CD14-positive monocyte (primary cell): ENCODE data around the gene UBLCP1. TPM values are rescaled to one million over a fixed set of nuclear protein-coding genes. Genes with fewer than 3 reads are reported as not detected.

Experiments
- DNase-seq, 3 donors: peaks; one replicate each; pipeline ENCODE4 v3.0.0-alpha.2; 2011 to 2022
- H2AFZ ChIP-seq: 2 replicates; pipeline ENCODE4 v1.6.0; 2012; ENCODE audit warnings: mild to moderate bottlenecking, low read depth, low read length, inconsistent platforms; ENCODE audit not compliant: insufficient read depth, poor library complexity, severe bottlenecking
- H3K27ac ChIP-seq, 2 donors: 1 replicate in 1 of 2; 2 replicates in 1 of 2; pipeline ENCODE4 v1.5.1; 2012 to 2013; ENCODE audit warnings: low read length in 2 of 2, control low read depth in 1 of 2, inconsistent platforms in 1 of 2, low read depth in 1 of 2, mild to moderate bottlenecking in 1 of 2
- H3K27me3 ChIP-seq, 2 donors: one replicate each; pipeline versions ENCODE4 v1.6.0 to v1.6.1; 2011 to 2013; ENCODE audit warnings: low read length in 2 of 2; ENCODE audit not compliant: control insufficient read depth in 2 of 2, insufficient read depth in 2 of 2
- H3K36me3 ChIP-seq, 2 donors: replicated peaks in 1 of 2; 1 replicate in 1 of 2; 2 replicates in 1 of 2; pipeline versions ENCODE4 v1.5.1 to v1.6.1; 2012 to 2013; ENCODE audit warnings: low read length in 2 of 2, control low read depth in 1 of 2, inconsistent platforms in 1 of 2, mild to moderate bottlenecking in 1 of 2; ENCODE audit not compliant: insufficient read depth in 2 of 2, control insufficient read depth in 1 of 2
- H3K4me1 ChIP-seq, 2 donors: 1 replicate in 1 of 2; 2 replicates in 1 of 2; pipeline versions ENCODE4 v1.5.1 to v1.6.1; 2012 to 2013; ENCODE audit warnings: low read length in 2 of 2, control low read depth in 1 of 2, inconsistent platforms in 1 of 2, mild to moderate bottlenecking in 1 of 2, moderate library complexity in 1 of 2; ENCODE audit not compliant: insufficient read depth in 2 of 2, control insufficient read depth in 1 of 2
- H3K4me2 ChIP-seq: replicated peaks from 2 replicates; pipeline ENCODE3; 2012; ENCODE audit warnings: low read length, moderate library complexity, mild to moderate bottlenecking; ENCODE audit not compliant: poor library complexity, severe bottlenecking; ENCODE audit errors: extremely low read depth
- H3K4me3 ChIP-seq, 3 experiments: fragments of 200-600 bp in 1 of 3; sonication (generic) in 1 of 3; replicated peaks in 1 of 3; 1 replicate in 2 of 3; 2 replicates in 1 of 3; pipeline ENCODE4 v1.5.1; 2011 to 2013; ENCODE audit warnings: low read length in 3 of 3, mild to moderate bottlenecking in 3 of 3, control low read depth in 2 of 3, low read depth in 2 of 3, inconsistent platforms in 1 of 3, moderate library complexity in 1 of 3
- H3K79me2 ChIP-seq: 2 replicates; pipeline ENCODE4 v1.6.0; 2012; ENCODE audit warnings: mild to moderate bottlenecking, control low read depth, inconsistent platforms, low read length, moderate library complexity; ENCODE audit not compliant: insufficient read depth
- H3K9ac ChIP-seq: 2 replicates; pipeline ENCODE4 v1.6.0; 2017; ENCODE audit warnings: low read length, mild to moderate bottlenecking; ENCODE audit not compliant: insufficient read depth, poor library complexity, severe bottlenecking
- H3K9me3 ChIP-seq, 2 donors: replicated peaks in 1 of 2; 1 replicate in 1 of 2; 2 replicates in 1 of 2; pipeline versions ENCODE4 v1.5.1 to v1.6.1; 2012 to 2013; ENCODE audit warnings: low read length in 2 of 2, control low read depth in 1 of 2; ENCODE audit not compliant: control insufficient read depth in 1 of 2, insufficient read depth in 1 of 2
- H4K20me1 ChIP-seq: 2 replicates; pipeline ENCODE4 v1.6.0; 2012; ENCODE audit warnings: mild to moderate bottlenecking, low read length, control low read depth, moderate library complexity; ENCODE audit not compliant: insufficient read depth
- H3K27ac Mint-ChIP-seq, 7 donors: one replicate each; pipeline ENCODE4 v1.8.0; 2020; ENCODE audit warnings: mild to moderate bottlenecking in 7 of 7, mixed read lengths in 7 of 7, moderate library complexity in 6 of 7, inconsistent platforms in 2 of 7
- H3K27me3 Mint-ChIP-seq, 3 donors: one replicate each; pipeline ENCODE4 v1.8.0; 2021 to 2022; ENCODE audit warnings: low read depth in 3 of 3, mild to moderate bottlenecking in 3 of 3, mixed read lengths in 3 of 3, moderate library complexity in 3 of 3, inconsistent platforms in 1 of 3
- H3K36me3 Mint-ChIP-seq, 2 donors: one replicate each; pipeline ENCODE4 v1.8.0; 2020; ENCODE audit warnings: mixed read lengths in 2 of 2, inconsistent platforms in 1 of 2, mild to moderate bottlenecking in 1 of 2
- H3K4me1 Mint-ChIP-seq: one replicate; pipeline ENCODE4 v1.8.0; 2020; ENCODE audit warnings: mild to moderate bottlenecking, mixed read lengths
- H3K4me3 Mint-ChIP-seq, 2 donors: one replicate each; pipeline ENCODE4 v1.8.0; 2020; ENCODE audit warnings: mild to moderate bottlenecking in 2 of 2, mixed read lengths in 2 of 2, moderate library complexity in 1 of 2
- H3K9me3 Mint-ChIP-seq, 7 donors: one replicate each; pipeline ENCODE4 v1.8.0; 2020 to 2022; ENCODE audit warnings: mixed read lengths in 7 of 7, mild to moderate bottlenecking in 6 of 7, moderate library complexity in 6 of 7, inconsistent platforms in 2 of 7
- CTCF ChIP-seq: fragments of 200-600 bp; IDR thresholded peaks from one replicate; pipeline ENCODE4 v1.8.0; 2022; ENCODE audit warnings: antibody characterized with exemption, mild to moderate bottlenecking
- WGBS: methylation state at CpG from one replicate; pipeline ENCODE4 v1.1.5; 2013; ENCODE audit warnings: missing lambda C conversion rate; ENCODE audit not compliant: insufficient coverage; 5-methylcytosine and 5-hydroxymethylcytosine counted together
- intact Hi-C, 2 donors: fragments of 100-400 bp; cut with micrococcal nuclease; formaldehyde crosslinking; loops; one replicate each; pipeline versions ENCODE4 v1.15.0 to v1.15.1; 2023
- polyA minus RNA-seq: library from RNA; depleted of rRNA, polyadenylated mRNA; stranded (reverse); fragments of >200 nt; gene quantifications from 2 replicates; pipeline ENCODE4 v1.2.3, GENCODE V29; 2012
- polyA plus RNA-seq, 3 donors: library from polyadenylated mRNA; depleted of rRNA in 1 of 3; unstranded in 2 of 3; stranded (reverse) in 1 of 3; fragments of 300-500 nt in 2 of 3; fragments of >200 nt in 1 of 3; fragmentation: Illumina TruSeq in 2 of 3; gene quantifications; 1 replicate in 2 of 3; 2 replicates in 1 of 3; pipeline ENCODE4 v1.2.3, GENCODE V29; 2012 to 2021
- total RNA-seq, 12 experiments: library from RNA in 1 of 12; stranded (reverse) in 1 of 12; fragments of 120-200 nt in 1 of 12; gene quantifications; one replicate each; pipeline ENCODE4 v1.2.4 and lab custom pipeline; 2013 to 2026; ENCODE audit warnings: mixed read lengths in 6 of 12, inconsistent platforms in 1 of 12

UBLCP1 gene
- 24.7 TPM for total RNA-seq (2013)
- polyA plus RNA-seq (10 to 100 TPM in 2 of 3 donors, 1 to 10 TPM in 1; 8.8 to 31.5 (median 22.7) TPM), polyA minus RNA-seq (4.3 and 7.3 TPM in 2 replicates), total RNA-seq (lab: John Stamatoyannopoulos, UW) (8.2 to 17.0 (median 12.9) reads per million in 11 experiments)

GRCh38 chr5:159262859-159263568 lies at the start of gene UBLCP1:
Gene UBLCP1 (plus strand): TSS chr5:159263290. CDS start chr5:159268916, 5,626 bp downstream.
- Mint-ChIP-seq H3K36me3 (peaks cover 15 to 22% of the 10 kb centered on the region in 2 donors), H3K27me3 (peaks cover 2 to 9% (median 8%) of the 10 kb centered on the region in 3 donors), H3K9me3 (peaks cover 5 to 25% (median 18%) of the 10 kb centered on the region in 7 donors), H3K4me1 (peaks cover 25% of the 10 kb centered on the region), H3K4me3 (peak within 1 kb of the TSS; percentile 98), H3K27ac (peak within 1 kb of the TSS; percentile 97 to 100 (median 99))
- peak within 1 kb of the TSS; percentile 58 to 83 (median 68) for H3K4me3 ChIP-seq
- H4K20me1 ChIP-seq = no peaks in the 10 kb centered on the region
- peaks cover 27% of the 10 kb centered on the region for H3K79me2 ChIP-seq
- peaks cover 6 to 8% of the 10 kb centered on the region in 2 donors for H3K9me3 ChIP-seq
- peak within 1 kb of the TSS; percentile 81 to 94 for H3K27ac ChIP-seq
- peak within 1 kb of the TSS; percentile 91 for H3K4me2 ChIP-seq
- peak; percentile 81 to 85 (median 82) for DNase-seq
- peak within 1 kb of the TSS; percentile 86 for H3K9ac ChIP-seq
- peaks cover 15 to 21% of the 10 kb centered on the region in 2 donors for H3K4me1 ChIP-seq
- peak within 1 kb of the TSS; percentile 98 for H2AFZ ChIP-seq
- WGBS = under 1% methylated on average over 52 of the region's 54 CpGs
- intact Hi-C loops = loop anchor here (5.0 to 10.0 kb wide), 3 partner anchors 51 to 72 kb away; partner anchors contain the start of genes IL12B (in 1 of the 2) and RNF145 (in 1 of the 2)
- no peak for TF ChIP-seq CTCF
- H3K36me3 ChIP-seq = peaks cover 0 to 11% of the 10 kb centered on the region in 2 donors
- H3K27me3 ChIP-seq = no peaks in the 10 kb centered on the region

GRCh38 chr5:159214486-159215271 lies 48.4 kb upstream of the UBLCP1 start:
- H3K4me3 ChIP-seq = no peak overlapping the region
- Mint-ChIP-seq H3K27ac (no peak overlapping the region), H3K36me3 (no peaks in the 10 kb centered on the region), H3K27me3 (peaks cover 0 to 2% (median 1%) of the 10 kb centered on the region in 3 donors), H3K9me3 (peaks cover 0 to under 1% (median 0%) of the 10 kb centered on the region in 7 donors), H3K4me1 (peaks cover 35% of the 10 kb centered on the region), H3K4me3 (no peak overlapping the region)
- no peak for DNase-seq
- no peak overlapping the region for H2AFZ ChIP-seq
- intact Hi-C loops = loop anchor here in 1 of 2 donors (5.0 kb wide), 1 partner anchor 48 kb away; the partner anchor contains the start of gene UBLCP1
- H3K4me2 ChIP-seq = no peak overlapping the region
- no CpG with 5 or more reads among the region's 2 CpGs for WGBS
- peaks cover 20 to 26% of the 10 kb centered on the region in 2 donors for H3K4me1 ChIP-seq
- no peak for TF ChIP-seq CTCF
- no peaks in the 10 kb centered on the region for H3K36me3 ChIP-seq
- H3K9me3 ChIP-seq = no peaks in the 10 kb centered on the region
- H4K20me1 ChIP-seq = no peaks in the 10 kb centered on the region
- H3K79me2 ChIP-seq = peaks cover 2% of the 10 kb centered on the region
- H3K27ac ChIP-seq = no peak overlapping the region
- H3K27me3 ChIP-seq = no peaks in the 10 kb centered on the region
- H3K9ac ChIP-seq = no peak overlapping the region
